HepG2 (cell line): ENCODE results near the gene ASAP2. TPM values are rescaled to one million over a fixed set of nuclear protein-coding genes. Genes with fewer than 3 reads are reported as not detected.

Experiments
- ATAC-seq: fragments of 200-7000 bp; cut with Tn5 transposase; 3 replicates; pipeline ENCODE4 v1.9.1; 2020; ENCODE audit warnings: mild to moderate bottlenecking, moderate library complexity
- BruUV-seq: library from RNA; stranded (reverse); fragments of 400-500 nt; replicated peaks from 2 replicates; lab custom pipeline; 2021; lab: Mats Ljungman, UMichigan
- CTCF ChIA-PET: fragments of 300-600 bp; formaldehyde crosslinking; extraction: SDS; loops from one replicate; lab custom pipeline; 2021; ENCODE audit warnings: low total read pairs, inconsistent platforms, low intra/inter-chr PET ratio; lab: Yijun Ruan, JAX
- POLR2A ChIA-PET: fragments of 350-600 bp; sonication (Branson Sonifier 250); formaldehyde crosslinking; loops from one replicate; lab custom pipeline; 2020; ENCODE audit warnings: antibody characterized with exemption, inconsistent platforms; lab: Yijun Ruan, JAX
- DNase-seq: peaks from one replicate; pipeline ENCODE4 v3.0.0-alpha.2; 2015; ENCODE audit warnings: low spot score
- FAIRE-seq: peaks from 3 replicates; lab custom pipeline; 2011; peaks lifted over from hg19 to GRCh38; lab: Jason Lieb, UNC
- H2AFZ ChIP-seq: one replicate; pipeline ENCODE4 v1.6.1; 2011; ENCODE audit warnings: low read length, inconsistent platforms
- H3K27ac ChIP-seq: fragments of 300-600 bp; 3 replicates; pipeline ENCODE4 v1.8.0; 2011; ENCODE audit warnings: mixed run types, mild to moderate bottlenecking, mixed read lengths, low read length, inconsistent platforms; ENCODE audit not compliant: insufficient read depth; ENCODE audit errors: extremely low read length
- H3K27me3 ChIP-seq, 2 experiments: fragments of 200-600 bp in 1 of 2; 2 replicates in 1 of 2; 3 replicates in 1 of 2; pipeline versions ENCODE4 v1.6.0 to v1.8.0; 2011; ENCODE audit warnings: low read length in 2 of 2, mild to moderate bottlenecking in 2 of 2, moderate library complexity in 2 of 2, inconsistent platforms in 1 of 2; ENCODE audit not compliant: insufficient read depth in 2 of 2, control insufficient read depth in 1 of 2
- H3K36me3 ChIP-seq, 2 experiments: fragments of 200-600 bp in 1 of 2; replicated peaks in 1 of 2; 2 replicates in 1 of 2; 3 replicates in 1 of 2; pipeline versions ENCODE4 v1.5.1 to v1.8.0; 2011; ENCODE audit warnings: low read length in 2 of 2, inconsistent platforms in 1 of 2; ENCODE audit not compliant: insufficient read depth in 2 of 2, control insufficient read depth in 1 of 2
- H3K4me1 ChIP-seq: 2 replicates; pipeline ENCODE4 v1.5.1; 2012; ENCODE audit warnings: low read length, inconsistent platforms; ENCODE audit not compliant: insufficient read depth
- H3K4me2 ChIP-seq: 2 replicates; pipeline ENCODE4 v1.6.0; 2011; ENCODE audit warnings: low read depth, low read length, inconsistent platforms
- H3K4me3 ChIP-seq, 3 experiments: fragments of 200-600 bp in 1 of 3; sonication (generic), shearing (Covaris generic) in 1 of 3; replicated peaks in 1 of 3; 2 replicates each; pipeline ENCODE4 v1.5.1; 2011 to 2016; ENCODE audit warnings: low read length in 3 of 3, inconsistent platforms in 2 of 3, low read depth in 2 of 3, mild to moderate bottlenecking in 2 of 3, control low read depth in 1 of 3, mixed read lengths in 1 of 3; ENCODE audit not compliant: insufficient read depth in 1 of 3
- H3K79me2 ChIP-seq: one replicate; pipeline ENCODE4 v1.6.1; 2011; ENCODE audit warnings: low read length, inconsistent platforms; ENCODE audit not compliant: insufficient read depth
- H3K9ac ChIP-seq: 2 replicates; pipeline ENCODE4 v1.6.0; 2011; ENCODE audit warnings: mild to moderate bottlenecking, low read depth, low read length, inconsistent platforms; ENCODE audit not compliant: insufficient read depth
- H3K9me3 ChIP-seq: 2 replicates; pipeline ENCODE4 v1.5.1; 2012; ENCODE audit warnings: mild to moderate bottlenecking, low read length
- H4K20me1 ChIP-seq: 2 replicates; pipeline ENCODE4 v1.6.0; 2011; ENCODE audit warnings: inconsistent platforms, mild to moderate bottlenecking, low read length, moderate library complexity; ENCODE audit not compliant: insufficient read depth
- FOXO1 ChIP-seq: sonication (generic); formaldehyde crosslinking; IDR thresholded peaks from 2 replicates; pipeline ENCODE4 v1.4.0; 2020; ENCODE audit warnings: missing genetic modification reagents
- PHF20 ChIP-seq: sonication (generic); formaldehyde crosslinking; IDR thresholded peaks from 2 replicates; pipeline ENCODE4 v1.5.0; 2020; ENCODE audit warnings: mild to moderate bottlenecking, missing genetic modification reagents
- TBL1XR1 ChIP-seq: fragments of 150-350 bp; IDR thresholded peaks from 2 replicates; pipeline ENCODE4 v1.6.1; 2014; ENCODE audit warnings: borderline replicate concordance, low read length; ENCODE audit not compliant: partially characterized antibody
- ZNF605 ChIP-seq: sonication (generic); formaldehyde crosslinking; IDR thresholded peaks from 2 replicates; pipeline ENCODE4 v1.8.0; 2022; ENCODE audit warnings: mild to moderate bottlenecking, missing genetic modification reagents
- WGBS: methylation state at CpG from one replicate; pipeline ENCODE4 v1.1.6; 2017; ENCODE audit warnings: low lambda C conversion rate; 5-methylcytosine and 5-hydroxymethylcytosine counted together
- in situ Hi-C: cut with HindIII; loops from 2 replicates; pipeline ENCODE4 v1.10.0; 2017; ENCODE audit warnings: low pct_unique_long_range_greater_than_20kb; ENCODE audit not compliant: extremely low pct_ligation_motif_present
- intact Hi-C: fragments of 100-400 bp; cut with micrococcal nuclease; formaldehyde crosslinking; loops from one replicate; pipeline ENCODE4 v1.10.0; 2022; ENCODE audit not compliant: unreplicated experiment
- polyA plus RNA-seq, 8 experiments: library from polyadenylated mRNA; depleted of rRNA in 3 of 8; stranded (reverse) in 7 of 8; unstranded in 1 of 8; fragments of >200 nt; fragmentation: Illumina TruSeq in 4 of 8; extraction: Trizol in 4 of 8; gene quantifications; 2 replicates each; pipeline versions ENCODE4 v1.2.1 to v1.2.3, GENCODE V29; 2011 to 2016; ENCODE audit warnings: low read depth in 4 of 8, missing spikeins in 1 of 8, mixed read lengths in 1 of 8; ENCODE audit not compliant: insufficient read depth in 1 of 8
- total RNA-seq, 5 experiments: library from RNA; depleted of rRNA; stranded (reverse); fragments of >200 nt; fragmentation: Illumina TruSeq; extraction: Trizol; gene quantifications; 2 replicates each; pipeline ENCODE4 v1.2.3, GENCODE V29; 2016; ENCODE audit warnings: low read depth in 1 of 5
- TF ChIP-seq, protein P1 (sequence below): sonication (generic); formaldehyde crosslinking; IDR thresholded peaks from 2 replicates; pipeline ENCODE4 v1.8.1; 2023; ENCODE audit warnings: mild to moderate bottlenecking, missing genetic modification reagents
- TF ChIP-seq, protein P2 (sequence below): IDR thresholded peaks from 2 replicates; pipeline ENCODE4 v1.6.1; 2016; ENCODE audit warnings: control low read depth
- TF ChIP-seq, protein P3 (sequence below): IDR thresholded peaks from 2 replicates; pipeline ENCODE4 v1.6.1; 2012; ENCODE audit warnings: inconsistent platforms

The ASAP2 gene
- total and polyA plus RNA-seq, 2 of the 13 experiments (the other 11 are each of a cell fraction or from before 2014, with no cell fraction given) = 7.3 to 22.3 TPM

DNA sequence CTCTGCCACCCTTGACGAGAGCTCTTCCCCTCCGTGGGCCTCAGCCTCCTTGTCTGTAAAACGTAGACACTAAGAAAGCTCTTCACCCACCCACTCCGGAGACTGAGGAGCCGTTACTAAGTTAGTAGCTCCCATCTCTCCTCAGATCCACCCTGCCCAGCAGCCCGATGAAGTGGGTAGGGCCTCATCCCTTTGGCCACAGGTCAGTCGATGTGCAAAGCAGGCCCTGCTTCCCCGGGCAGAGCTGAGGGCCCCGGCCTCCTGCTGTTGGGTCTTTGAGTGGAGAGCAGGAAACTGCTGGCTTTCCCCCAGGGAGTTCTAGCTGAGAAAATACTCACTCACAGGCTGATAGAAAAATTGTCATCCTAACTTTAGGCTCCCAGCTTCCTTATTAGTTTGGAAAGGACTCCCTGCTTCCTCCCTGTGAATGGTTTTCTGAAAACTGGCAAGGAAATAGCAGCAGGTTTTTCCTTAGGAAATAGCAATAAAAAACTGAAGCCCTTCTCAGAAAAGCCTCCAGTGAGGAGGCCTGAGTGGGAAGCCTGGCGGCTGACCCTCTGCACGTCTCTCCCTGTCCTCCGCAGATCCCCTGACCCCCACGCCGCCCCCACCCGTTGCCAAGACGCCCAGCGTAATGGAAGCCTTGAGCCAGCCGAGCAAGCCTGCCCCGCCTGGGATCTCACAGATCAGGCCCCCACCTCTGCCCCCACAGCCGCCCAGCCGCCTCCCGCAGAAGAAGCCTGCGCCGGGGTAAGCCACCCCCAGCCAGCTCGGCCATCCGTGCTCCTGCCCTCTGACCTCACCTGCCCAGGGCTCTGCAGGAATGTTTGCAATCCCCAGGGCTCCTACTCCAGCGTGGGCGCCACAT, 186.5 kb downstream of the ASAP2 start (continued):
- no peak for TF ChIP-seq PHF20 (CRISPR knock-in tag)
- TF ChIP-seq, protein P1, sequence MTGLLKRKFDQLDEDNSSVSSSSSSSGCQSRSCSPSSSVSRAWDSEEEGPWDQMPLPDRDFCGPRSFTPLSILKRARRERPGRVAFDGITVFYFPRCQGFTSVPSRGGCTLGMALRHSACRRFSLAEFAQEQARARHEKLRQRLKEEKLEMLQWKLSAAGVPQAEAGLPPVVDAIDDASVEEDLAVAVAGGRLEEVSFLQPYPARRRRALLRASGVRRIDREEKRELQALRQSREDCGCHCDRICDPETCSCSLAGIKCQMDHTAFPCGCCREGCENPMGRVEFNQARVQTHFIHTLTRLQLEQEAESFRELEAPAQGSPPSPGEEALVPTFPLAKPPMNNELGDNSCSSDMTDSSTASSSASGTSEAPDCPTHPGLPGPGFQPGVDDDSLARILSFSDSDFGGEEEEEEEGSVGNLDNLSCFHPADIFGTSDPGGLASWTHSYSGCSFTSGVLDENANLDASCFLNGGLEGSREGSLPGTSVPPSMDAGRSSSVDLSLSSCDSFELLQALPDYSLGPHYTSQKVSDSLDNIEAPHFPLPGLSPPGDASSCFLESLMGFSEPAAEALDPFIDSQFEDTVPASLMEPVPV (CRISPR knock-in tag) = no peak
- TF ChIP-seq, protein P2, sequence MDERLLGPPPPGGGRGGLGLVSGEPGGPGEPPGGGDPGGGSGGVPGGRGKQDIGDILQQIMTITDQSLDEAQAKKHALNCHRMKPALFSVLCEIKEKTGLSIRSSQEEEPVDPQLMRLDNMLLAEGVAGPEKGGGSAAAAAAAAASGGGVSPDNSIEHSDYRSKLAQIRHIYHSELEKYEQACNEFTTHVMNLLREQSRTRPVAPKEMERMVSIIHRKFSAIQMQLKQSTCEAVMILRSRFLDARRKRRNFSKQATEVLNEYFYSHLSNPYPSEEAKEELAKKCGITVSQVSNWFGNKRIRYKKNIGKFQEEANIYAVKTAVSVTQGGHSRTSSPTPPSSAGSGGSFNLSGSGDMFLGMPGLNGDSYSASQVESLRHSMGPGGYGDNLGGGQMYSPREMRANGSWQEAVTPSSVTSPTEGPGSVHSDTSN (CRISPR knock-in tag) = no peak
- TF ChIP-seq TBL1XR1 = no peak

DNA sequence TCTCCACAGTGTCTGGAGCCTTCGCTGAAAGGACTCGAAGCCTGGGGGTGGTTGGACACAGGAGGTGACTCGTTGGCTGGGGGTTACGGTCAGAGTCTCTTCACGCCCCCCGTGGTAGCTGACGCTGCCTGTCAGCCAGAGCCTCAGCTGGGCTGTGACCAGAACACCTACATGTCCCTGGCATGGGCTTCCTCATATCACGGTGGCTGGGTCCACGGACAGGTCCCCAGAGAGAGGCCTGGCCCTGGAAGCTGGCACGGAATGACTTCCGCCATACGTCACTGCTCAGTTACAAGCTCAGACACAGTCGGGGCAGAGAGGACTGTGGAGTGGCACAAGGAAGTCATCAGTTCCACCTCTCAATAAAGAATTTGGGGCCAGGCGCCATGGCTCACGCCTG, 188.2 kb downstream of the ASAP2 start:
- intact Hi-C loops (no loop called here), in situ Hi-C loops (no loop called here)
- no peaks in the 10 kb centered on the region for H3K9me3 ChIP-seq
- TF ChIP-seq ZNF605 (no peak), FOXO1 (CRISPR knock-in tag) (no peak)
- TF ChIP-seq, protein P3, sequence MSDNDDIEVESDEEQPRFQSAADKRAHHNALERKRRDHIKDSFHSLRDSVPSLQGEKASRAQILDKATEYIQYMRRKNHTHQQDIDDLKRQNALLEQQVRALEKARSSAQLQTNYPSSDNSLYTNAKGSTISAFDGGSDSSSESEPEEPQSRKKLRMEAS = no peak
- ATAC-seq (no peak), FAIRE-seq (no peak), DNase-seq (no peak)
- peaks cover 6% of the 10 kb centered on the region; the same call in 1 of the 2 replicates for H3K4me1 ChIP-seq
- H3K4me2 ChIP-seq = no peak overlapping the region
- no peaks in the 10 kb centered on the region for H3K79me2 ChIP-seq
- H3K9ac ChIP-seq = no peak overlapping the region
- POLR2A ChIA-PET = no interaction called here
- 98% methylated on average over 15 of the region's 15 CpGs for WGBS
- no peak overlapping the region for H3K4me3 ChIP-seq
- no peak overlapping the region for H2AFZ ChIP-seq
- H3K36me3 ChIP-seq = peaks cover 9 to 25% of the 10 kb centered on the region in 2 experiments; a peak in 4 of 5 replicates
- H4K20me1 ChIP-seq = no peaks in the 10 kb centered on the region
- no TSS peak for BruUV-seq
- no peak overlapping the region for H3K27ac ChIP-seq
- CTCF ChIA-PET = no interaction called here
- H3K27me3 ChIP-seq = no peaks in the 10 kb centered on the region
